Measurements from ENCODE around the gene ATCAY.
"Not testable (repeated sequence)": the region's sequence is repeated elsewhere in the genome, so short reads cannot be mapped to it uniquely, and the experiment has no call there.

ATCAY gene

GRCh38 chr19:3904233-3904632, 23.7 kb downstream of the ATCAY start:
- DNase-seq = no peak

DNA sequence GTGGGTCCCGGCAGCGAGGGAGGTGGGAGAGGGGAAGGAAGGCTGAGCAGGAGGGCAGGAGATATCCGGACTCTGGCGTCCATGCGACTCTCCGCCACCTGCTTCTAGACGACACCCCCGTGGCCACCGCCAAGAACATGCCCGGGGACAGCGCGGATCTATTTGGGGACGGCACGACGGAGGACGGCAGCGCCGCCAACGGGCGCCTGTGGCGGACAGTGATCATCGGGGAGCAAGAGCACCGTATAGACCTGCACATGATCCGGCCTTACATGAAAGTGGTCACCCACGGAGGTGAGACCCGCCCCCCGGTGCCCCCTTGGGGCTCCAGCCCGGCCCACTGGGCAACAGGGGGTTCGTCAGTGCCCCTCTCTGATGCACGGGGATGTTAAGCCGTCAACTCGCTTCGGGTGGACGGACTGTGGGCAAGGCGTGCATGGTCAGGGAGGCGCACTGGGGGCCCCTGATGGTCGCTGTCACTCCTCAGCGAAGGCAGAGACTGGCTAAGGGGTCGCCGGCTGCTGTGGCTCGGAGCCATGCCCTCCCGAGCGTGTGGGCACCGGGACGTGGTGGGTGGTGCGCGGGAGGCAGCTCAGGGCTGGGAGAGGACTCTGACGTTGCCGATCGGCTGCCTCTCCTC, 27.3 kb downstream of the ATCAY start:
- no peak for DNase-seq

DNA sequence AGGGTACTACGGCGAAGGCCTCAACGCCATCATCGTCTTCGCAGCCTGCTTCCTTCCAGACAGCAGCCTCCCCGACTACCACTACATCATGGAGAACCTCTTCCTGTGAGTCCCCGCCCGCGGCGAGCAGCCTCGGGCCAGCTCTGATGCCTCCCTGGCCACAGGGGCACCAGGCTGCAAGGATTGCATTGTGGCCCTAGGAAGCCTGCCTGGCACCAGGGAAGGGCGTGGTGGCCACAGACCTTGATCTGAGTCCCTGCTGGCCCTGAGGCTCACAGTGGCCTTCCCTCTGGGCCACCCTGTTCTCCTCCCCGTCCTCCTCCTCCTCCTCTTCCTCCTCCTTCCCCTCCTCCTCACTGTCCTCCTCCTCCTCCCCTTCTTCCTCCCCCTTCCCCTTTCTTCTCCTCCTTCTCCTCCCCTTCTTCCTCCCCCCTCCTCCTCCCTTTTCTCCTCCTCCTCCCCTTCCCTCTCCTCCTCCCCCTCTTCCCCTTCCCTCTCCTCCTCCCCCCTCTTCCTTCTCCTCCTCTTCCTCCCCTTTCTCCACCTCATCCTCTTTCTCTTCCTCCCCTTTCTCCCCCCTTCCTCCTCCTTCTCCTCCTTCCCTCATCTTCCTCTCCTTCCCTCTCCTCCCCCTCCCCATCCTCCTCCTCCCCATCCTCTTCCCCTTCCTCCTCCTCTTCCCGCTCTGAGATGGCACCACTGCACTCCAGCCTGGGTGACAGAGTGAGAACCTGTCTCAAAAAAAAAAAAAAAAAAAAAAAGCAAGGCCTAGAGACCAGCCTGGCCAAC, 28.0 kb downstream of the ATCAY start:
- DNase-seq = no peak

- DNase-seq = no peak
These were observed 29.6 kb downstream of the ATCAY start for GRCh38 chr19:3910105-3910504.

- no peak for DNase-seq
These were observed 33.7 kb downstream of the ATCAY start for GRCh38 chr19:3914199-3914598.

DNA sequence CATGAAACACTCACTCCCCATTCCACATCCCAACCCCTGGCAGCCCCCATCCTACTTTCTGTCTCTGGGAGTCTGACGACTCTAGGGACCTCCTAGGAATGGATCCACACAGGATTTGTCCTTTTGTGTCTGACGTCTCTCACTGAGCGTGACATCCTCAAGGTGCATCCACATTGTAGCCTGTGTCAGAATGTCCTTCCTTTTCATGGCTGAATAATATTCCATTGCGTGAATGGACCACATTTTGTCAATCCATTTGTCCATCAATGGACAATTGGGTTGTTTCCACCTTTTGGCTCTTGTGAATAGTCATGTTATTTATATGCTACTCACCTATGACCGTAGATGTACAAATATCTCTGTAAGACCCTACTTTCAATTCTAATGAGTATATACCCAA, 35.5 kb downstream of the ATCAY start:
- DNase-seq = no peak

GRCh38 chr19:3919793-3920192, 39.3 kb downstream of the ATCAY start:
- no peak for DNase-seq

- no peak for DNase-seq
These were observed 42.7 kb downstream of the ATCAY start for GRCh38 chr19:3923096-3923758.

GRCh38 chr19:3923912-3924311, 43.4 kb downstream of the ATCAY start:
- no peak for DNase-seq

DNA sequence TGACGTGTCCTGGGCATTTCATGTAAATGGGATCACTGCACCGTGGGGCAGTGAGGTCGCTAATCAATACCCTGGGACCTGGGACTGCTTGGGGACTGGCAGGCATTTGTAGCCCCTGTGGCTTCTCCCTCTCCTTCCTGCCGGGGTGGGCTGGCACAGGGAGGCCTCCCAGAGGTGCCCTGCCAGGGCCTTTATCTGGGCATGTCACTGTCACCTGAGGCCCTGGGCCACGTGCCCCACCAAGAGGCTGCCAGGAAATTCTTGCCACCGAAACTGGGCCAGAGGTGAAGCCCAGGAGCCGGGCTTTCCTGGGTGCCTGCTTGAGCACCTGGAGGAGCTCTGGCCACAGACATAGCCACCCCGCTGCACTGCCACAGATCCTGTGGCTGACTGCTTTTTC, 50.6 kb downstream of the ATCAY start:
- no peak for DNase-seq

- no peak for DNase-seq
These were observed 52.7 kb downstream of the ATCAY start, which contains the start of gene NMRK2 for GRCh38 chr19:3932931-3933810. Gene NMRK2, plus strand, starts transcription at chr19:3933069. Its CDS starts 603 bp downstream, at chr19:3933672.

DNA sequence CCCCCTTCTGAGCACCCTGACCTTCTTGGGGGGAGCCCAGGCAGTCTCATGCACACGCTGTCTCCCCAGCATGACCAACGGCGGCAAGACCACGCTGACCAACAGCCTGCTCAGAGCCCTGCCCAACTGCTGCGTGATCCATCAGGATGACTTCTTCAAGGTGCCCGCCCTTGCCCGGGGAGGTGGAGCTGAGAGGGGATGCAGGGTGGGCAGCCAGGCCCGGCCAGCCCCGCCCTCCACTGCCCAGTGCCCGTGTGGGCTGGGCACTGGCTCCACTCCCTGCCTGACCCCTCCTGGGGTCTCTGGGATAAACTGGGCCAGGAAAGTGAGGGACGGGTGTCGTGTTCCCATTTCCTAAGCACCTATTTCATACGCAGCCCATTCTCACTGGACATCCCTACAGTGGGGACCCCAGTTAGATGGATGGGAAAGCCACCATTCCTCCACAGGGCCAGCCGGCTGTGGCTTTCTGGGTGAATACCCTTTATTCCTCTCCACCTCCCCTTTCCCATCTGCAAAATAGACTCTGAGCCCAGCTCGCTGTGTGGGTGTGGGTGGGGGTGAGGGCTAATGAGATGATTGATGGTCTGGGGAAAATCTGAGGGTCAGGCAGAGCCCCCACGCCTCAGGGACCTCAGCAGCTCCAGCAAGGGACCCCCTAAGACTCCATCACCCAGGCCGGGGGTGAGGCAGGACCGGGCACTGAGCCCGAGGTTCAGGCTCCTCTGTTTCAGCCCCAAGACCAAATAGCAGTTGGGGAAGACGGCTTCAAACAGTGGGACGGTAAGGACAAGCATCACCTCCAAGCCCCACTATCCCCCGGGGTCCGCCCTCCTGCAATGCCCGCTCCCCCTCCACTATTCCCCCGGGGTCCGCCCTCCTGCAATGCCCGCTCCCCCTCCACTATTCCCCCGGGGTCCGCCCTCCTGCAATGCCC, 56.3 kb downstream of the ATCAY start:
- no peak for DNase-seq

DNA sequence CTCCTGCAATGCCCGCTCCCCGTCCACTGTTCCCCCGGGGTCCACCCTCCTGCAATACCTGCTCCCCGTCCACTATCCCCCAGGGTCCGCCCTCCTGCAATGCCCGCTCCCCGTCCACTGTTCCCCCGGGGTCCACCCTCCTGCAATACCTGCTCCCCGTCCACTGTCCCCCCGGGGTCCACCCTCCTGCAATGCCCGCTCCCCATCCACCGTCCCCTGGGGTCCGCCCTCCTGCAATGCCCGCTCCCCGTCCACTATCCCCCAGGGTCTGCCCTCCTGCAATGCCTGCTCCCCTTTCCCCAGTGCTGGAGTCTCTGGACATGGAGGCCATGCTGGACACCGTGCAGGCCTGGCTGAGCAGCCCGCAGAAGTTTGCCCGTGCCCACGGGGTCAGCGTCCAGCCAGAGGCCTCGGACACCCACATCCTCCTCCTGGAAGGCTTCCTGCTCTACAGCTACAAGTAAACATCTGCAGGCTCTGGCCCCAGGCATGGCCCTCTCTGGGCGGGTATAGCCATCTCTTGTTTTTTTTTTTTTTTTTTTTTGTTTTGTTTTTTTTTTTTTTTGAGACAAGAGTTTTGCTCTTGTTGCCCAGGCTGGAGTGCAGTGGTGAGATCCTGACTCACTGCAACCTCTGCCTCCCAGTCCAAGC, 57.9 kb downstream of the ATCAY start:
- DNase-seq = not testable (repeated sequence)

DNA sequence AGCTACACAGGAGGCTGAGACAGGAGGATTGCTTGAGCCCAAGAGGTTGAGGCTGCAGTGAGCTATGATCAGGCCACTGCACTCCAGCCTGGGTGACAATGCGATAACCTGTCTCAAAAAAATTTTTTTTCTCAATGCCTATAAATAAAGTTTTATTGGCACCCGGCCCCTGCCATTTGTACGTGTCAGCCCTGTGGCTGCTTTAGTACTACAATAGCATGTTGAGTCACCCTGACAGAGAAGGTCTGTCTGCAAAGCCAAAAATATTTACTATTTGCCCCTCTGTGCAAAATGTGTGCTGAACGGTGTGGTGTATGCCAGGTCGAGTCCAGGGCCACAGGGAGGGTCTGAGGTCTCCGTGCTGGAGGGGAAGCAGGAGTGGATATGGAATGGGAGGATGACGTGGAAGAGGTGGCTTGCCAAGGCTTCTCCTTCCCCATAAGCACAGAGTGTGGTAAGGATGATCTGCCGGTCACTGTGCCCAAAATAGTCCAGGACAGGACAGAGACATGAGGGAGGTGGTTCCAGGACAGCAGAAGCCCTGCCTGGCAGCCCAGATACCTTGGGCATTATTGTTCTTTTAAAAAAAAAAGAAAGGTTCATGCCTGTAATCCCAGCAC, 62.4 kb downstream of the ATCAY start:
- no peak for DNase-seq

DNA sequence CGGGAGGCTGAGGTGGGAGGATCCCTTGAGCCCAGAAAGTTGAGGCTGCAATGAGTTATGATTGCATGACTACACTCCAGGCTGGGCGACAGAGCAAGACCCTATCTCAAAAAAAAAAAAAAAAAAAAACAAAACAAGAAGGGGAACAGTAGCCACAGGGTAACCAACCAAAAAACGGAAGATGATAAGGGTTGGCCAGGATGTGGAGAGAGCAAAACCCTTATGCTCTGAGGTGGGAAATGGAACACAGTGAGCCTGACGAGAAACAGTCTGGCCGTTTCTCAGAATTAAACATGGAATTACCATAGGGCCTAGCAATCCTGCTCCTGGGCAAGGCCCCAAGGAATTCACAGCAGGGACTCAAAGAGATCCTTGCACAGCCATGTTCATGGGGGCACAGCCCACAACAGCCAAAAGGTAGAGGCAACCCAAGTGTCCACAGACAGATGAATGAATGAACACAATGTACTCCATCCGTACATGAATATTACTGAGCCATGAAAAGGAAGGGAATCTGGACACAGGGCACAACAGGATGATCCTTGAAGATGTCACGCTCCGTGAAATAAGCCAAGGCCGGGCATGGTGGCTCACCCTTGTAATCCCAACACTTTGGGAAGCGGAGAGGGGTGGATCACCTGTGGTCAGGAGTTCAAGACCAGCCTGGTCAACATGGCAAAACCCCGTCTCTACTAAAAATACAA, 63.7 kb downstream of the ATCAY start:
- no peak for DNase-seq

DNA sequence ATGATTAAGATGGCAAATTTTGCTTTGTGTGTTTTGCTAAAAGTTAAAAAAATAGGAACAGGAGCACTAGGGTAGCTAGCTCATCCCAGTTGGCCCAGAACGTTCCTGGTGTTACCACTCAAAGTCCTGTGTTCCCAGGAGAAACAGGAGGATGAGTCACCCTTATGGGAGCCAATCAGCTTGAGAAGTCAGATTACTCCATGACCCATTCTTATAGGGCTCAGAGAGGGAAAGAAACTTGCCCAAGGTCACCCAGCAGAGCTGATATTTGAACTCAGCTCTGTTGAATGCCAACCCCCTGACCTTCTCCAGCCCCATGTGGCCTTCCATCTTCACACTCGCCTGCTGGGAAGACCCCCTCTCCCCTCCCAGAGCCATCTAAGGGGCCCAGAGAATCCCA, 65.4 kb downstream of the ATCAY start:
- no peak for DNase-seq

DNA sequence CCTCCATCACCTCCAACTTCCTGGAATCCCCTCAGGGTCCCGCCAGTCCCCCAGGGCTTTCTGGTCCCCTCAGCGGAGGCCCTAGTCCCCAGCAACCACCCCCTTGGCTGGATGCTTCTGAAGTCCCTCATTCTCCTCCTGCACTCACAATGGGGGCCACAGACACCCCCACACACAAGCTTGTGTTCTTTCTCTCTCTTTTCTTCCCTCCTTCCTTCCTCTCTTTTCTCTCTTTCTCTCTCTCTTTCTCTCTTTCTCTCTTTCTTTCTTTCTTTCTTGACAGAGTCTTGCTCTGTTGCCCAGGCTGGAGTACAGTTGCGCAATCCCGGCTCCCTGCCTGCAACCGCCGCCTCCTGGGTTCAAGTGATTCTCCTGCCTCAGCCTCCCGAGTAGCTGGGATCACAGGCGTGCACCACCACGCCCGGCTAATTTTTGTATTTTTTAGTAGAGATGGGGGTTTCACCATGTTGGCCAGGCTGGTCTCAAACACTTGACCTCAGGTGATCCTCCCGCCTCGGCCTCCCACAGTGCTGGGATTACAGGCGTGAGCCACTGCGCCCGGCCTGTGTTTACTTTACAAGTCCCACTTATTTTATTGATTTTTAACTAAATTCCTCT, 66.9 kb downstream of the ATCAY start:
- DNase-seq = not testable (repeated sequence)

DNA sequence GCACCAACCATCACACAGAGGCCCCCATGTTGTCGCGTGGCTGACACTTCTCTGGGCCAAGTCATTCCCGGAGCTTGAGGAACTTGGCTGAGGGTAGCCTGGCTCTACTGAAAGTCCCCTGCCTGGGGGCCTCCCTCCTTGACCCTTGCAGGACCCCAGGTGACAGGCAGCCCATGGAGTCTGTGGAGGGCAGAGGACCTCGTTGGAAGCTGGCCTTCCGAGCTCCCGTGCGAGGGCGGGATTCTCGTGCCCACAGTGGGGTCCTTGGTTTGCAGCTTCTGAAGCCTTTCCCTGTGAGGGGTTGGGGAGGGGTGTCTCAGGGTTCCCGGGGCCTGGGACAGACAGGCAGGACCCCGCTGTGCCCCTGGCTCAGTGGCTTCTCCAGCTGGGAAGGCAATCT, 68.8 kb downstream of the ATCAY start:
- DNase-seq = no peak

Data from T-helper 9 cell (primary cell).